NCI-H460 (cell line): ENCODE measurements around the gene ITPR1. TPM values are rescaled to one million over a fixed set of nuclear protein-coding genes. Genes with fewer than 3 reads are reported as not detected.

Source experiments
- DNase-seq: peaks from one replicate; pipeline ENCODE4 v3.0.0-alpha.2; 2016; ENCODE audit warnings: low read depth; ENCODE audit errors: extremely low read depth
- total RNA-seq: library from RNA; depleted of rRNA; stranded (reverse); fragments of >200 nt; shearing (Covaris generic); gene quantifications from 2 replicates; pipeline ENCODE4 v1.2.3, GENCODE V29; 2014

ITPR1 gene
- total RNA-seq, 1 experiment from 2014 or later: 44.9 TPM

DNA sequence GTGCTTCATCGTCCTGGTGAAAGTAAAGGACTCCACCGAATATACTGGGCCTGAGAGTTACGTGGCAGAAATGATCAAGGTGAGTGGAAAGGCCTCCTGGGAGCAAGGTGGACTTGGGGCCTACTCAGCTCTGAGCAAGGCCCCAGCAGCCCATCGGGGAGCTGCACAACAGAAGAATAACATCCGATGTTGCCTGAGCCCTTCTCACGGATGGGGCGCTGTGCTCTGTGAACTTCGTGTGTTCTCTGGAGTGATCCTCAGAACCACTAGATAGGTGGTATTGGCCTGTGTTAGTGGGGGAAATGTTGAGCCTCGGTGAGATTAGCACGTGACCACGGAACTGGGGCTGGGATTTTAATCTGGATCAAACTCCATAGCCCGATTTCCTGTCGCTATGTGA is 325.0 kb downstream of the ITPR1 start:
- no peak for DNase-seq

DNA sequence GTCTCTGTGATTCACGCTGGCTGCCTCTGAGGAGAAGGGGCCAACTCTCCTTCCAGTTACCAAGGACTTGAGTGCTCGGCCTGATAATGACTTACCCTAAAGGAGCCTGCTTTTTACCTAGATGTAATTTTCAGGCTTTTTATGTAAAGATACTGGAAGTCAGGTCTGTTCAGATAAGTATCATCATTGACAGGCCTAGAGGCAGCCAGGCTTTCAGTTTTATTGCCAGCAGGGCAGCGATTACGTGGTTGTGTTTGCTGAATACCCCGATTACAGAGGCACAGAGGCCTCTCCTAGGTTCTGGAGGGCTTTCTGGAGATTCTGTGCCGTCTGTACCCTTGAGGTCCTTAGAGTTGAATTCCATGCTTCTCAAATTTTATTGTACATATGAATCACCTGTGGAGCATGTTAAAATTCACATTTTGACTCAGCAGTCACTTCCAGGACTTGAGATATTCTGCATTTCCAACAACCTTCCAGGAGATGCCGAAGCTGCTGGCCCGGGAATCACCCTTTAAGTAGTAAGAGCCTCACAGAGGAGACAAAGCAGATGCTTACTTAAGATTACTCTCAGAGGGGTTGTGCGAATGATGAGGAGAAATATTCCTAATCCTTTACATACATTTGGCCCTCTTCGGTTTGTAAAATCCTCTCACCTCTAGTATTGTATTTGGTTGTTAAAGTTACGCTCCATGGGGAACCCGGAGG is 326.0 kb downstream of the ITPR1 start:
- no peak for DNase-seq

DNA sequence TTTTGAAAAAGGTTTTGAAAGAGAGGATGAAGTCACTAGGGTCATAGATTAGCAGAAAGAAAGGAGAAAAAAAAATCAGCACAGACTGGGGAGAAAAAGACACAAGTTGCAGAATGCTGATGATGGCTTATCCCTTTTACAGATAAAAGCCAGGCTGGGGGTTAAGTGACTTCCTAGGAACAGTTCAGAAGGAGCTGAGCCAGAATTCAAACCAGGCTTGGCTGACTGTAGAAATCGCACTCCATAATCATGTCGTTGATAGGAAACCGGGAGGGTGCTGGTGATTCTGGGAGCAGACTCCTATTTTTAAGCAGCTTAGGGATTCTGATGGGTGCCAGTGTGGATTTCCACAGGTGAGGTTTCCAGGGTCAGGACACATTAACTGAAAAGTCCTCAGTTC is 326.6 kb downstream of the ITPR1 start:
- DNase-seq: no peak

DNA sequence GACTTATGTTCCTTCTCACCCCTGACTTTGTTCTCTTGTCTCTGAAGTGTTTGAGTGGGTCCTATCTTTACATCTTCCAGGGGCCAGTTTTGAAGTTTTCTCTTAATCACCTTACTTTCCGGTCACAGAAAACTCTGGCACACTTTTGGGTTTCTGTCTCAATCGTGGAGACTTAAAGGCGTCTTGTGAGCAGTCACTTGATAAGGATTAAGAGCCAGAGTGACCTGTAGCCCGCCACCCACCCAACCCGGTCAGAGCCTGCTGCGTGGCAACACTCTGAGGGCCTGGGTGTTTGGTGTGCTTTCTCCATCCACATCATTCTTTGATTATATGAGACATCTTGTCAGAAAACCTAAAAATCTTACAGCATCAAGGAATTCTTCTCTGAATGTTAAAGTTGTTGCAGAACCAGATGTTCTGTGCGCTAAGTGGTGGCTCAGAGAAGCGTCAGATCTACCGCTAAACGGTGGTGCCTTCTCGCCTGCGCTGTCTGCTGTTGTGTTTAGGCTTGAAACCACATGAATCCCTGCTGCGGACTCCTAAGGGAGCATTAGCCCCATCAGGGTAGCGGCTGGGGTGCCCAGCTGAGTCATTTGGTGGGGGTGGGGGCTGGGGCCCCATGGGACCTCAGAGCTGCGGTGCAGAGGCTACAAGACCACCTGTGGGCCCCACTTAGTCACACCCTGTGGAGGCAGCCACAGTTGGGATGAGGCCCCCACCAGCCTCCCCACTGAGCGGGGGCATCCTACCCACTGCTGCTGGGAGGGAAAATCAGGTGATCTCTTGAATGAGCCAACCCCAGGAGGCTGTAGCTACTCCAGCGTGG is 327.4 kb downstream of the ITPR1 start:
- no peak for DNase-seq

DNA sequence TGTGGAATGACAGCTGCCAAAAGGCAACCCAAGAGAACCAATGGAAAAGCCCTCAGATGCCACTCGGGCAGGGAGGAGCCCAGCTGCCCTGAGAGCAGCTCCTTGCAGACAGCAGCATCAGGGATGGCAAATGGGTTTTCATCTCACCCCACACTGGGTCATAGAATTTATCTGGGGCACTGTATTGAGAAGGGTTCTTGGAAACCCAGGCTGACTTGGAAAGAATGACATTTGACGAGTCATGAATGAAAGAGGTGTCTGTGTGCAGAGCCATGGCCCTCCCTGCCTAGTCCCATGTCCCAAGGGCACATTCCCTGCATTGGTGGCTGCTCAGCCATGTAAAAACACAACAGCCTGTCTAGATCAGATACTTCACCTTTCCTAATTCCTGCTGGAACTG is 328.2 kb downstream of the ITPR1 start:
- no peak for DNase-seq

DNA sequence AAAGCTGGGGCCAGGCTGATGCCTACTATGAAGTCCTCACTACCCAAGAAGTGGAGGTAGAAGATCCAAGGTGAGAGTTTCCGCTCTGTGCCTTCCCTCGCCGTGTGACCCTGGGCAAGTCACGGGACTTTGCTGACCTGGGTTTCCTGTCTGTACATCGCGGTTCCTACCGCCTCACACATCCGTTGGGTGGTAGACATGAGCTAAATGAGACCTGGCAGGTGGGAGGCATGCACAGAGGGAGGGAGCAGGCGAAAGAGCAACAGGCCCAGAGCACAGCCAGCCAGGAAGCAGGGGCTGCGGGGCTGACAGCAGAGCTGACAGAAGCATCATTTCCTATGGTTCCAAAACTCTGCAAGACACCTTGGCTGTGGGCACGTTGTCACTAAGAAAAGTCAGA is 328.8 kb downstream of the ITPR1 start:
- DNase-seq: no peak

DNA sequence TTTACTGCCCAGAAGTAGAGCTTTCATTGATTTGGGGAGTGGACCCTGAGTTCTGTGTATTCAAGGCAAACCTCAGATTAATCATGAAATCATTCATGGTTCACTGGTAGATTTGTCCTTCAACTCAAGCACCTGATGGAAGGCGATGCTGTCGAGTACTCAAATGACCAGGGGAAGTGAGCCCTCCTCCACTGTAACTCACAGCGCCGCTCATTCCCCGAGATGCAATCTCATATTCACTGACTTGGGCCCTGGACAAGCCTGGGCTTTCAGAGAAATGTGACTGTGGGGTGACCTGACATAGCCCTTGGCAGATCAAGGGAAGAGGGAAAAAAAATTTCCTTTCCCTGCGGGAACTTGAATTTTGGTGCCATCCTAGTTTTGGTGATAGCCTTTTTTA is 329.4 kb downstream of the ITPR1 start:
- no peak for DNase-seq

DNA sequence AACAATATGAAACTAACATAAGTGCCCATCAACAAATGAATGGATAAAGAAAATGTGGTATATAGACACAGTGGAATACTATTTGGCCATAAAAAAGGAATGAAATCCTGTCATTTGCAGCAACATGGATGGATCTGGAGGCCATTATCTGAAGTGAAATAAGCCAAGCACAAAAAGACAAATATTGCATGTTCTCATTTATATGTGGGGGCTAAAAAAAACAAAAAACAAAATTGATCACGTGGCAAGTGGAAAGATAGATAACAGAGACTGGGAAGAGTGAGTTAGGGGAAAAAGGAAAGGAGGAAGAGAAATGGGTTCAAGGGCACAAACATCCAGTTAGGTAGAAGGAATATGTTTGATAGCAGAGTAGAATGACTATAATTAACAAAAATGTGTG is 330.2 kb downstream of the ITPR1 start:
- no peak for DNase-seq

DNA sequence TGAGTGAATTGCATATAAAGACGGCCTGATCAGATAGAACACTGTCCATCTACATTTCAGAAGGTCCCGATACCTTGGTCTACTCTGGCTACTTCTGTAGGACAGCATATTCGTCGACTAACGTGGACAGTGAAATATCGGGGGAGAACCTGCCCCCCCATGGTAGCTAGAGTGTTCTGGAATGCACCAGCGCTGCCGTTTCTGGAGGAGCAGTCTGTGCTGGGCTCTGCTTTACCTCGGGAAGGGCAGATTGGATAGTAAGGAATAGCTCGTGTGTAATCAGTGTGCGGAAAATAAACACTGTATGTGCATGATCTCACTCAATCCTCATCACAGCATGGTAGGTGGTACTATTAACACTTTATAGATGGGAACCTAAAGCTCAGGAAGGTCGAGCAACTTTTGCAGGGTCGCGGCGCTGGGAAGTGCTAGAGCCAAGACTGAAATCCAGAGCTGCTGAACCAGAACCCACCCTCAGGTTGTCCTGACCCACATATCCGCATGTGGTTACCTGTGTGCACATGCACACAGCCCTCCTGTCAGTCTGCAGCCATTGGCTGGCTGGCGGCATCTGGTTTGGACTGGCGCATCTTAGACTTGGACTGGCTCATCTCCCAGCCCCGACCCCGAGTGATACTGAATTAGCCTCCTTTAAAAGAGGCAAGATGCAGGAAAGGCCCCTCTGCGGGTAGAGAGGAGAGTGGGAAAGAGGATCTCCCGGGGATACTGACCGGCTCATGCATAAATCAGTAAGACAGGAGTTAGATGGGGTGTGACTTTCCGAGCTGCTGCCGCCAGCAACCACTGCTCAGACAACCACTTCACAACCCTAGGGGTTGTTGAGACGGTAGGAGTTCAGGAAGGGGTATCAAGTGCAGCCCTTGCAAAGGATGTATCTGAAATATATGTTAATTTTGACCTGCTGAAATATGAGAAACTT is 331.1 kb downstream of the ITPR1 start:
- no peak for DNase-seq

DNA sequence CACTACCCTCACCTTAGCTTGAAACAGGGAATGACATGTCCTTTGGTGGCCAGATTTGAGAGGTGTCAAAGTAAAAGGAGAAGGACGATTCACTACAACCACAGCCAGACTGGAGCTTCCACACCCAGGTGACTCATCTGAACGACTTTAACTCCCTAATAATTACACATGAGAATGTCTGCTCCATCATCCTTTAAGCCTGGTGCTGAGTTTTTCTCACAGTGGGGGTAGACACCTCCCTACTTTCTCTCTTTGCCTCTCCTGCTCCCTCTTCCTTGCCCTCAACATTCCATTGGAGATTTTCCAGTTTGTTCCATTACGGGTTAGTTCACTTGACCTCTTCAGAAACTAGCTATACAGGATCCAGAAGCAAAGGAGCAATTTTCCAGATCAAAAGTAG is 331.8 kb downstream of the ITPR1 start:
- peak; percentile 43 for DNase-seq

DNA sequence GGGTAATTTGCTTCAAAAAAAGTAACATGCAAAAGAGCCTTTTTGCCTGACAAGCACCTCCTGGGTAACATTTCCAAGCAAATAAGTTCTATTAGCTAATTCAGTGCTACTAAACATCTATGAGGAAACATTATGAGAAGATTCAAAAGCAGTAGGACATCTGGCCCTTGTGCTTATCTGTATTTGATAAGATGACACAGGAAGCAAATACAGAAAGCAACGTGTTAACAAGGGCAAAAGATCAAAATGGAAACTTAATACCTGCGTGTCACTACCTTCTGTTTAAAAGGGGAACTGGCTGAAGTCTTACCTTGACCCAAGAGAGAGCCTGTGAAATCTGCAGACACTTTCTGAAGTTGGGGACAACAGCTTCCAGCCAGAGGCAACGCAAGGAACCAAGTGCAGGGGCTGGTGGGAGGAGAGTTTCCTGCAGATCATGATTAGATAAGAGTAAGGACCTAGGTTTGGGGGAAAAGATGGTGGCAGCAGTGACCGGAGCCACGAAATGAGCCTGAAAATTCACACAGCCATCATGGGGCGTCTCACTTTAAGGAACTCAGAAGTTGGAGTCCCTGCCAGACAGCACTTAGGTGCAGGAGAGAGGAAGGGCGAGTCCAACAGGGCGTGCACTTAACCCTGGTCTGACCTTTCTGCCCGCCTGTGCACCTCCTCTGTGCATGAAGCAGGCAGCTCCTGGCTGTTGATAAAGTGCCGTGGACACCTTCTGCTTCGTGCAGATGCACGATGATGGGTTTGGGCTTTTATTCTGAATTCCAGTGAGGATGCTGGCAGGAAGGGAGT is 332.5 kb downstream of the ITPR1 start:
- DNase-seq: peak; percentile 33

DNA sequence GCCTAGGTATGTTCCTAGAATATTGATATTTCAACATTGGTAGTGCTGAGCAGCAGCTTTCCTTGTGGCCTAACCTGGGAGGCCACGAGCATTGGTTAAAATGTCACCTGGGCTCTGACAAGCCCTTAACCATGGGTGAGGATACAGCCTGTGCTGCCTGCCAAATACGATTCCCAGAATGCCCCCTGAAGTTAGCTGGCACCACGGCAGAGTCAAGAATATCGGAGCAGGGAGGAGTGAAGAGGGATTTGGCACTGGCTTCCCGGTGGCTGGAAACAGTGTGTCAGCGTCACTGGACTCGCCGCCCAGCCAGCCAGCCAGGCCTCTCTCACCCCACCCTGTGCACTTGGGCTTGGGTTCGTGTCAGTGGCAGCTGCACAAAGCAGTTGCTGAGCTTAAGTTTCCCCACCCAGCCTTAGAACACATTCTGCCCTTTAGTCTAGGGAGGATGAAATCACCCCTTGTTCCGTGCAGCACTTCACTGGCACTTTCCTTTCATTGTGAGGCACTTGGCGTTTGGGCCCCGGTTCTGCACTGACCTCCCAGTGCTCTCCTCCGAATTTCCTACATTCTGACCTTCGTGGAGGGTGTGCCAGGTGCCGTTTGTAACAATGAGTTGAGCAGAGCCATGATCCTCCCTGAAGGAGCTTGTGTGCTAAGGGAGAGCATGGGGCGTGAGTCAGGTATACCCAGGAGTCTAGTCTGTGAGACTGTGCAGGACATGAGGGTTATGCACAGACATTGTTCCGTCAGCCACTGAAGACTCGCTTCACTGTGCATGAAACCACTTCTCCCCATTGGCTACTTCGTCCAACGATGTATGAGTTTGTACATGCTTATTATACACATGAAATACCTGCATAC is 333.3 kb downstream of the ITPR1 start:
- DNase-seq: peak; percentile 50

DNA sequence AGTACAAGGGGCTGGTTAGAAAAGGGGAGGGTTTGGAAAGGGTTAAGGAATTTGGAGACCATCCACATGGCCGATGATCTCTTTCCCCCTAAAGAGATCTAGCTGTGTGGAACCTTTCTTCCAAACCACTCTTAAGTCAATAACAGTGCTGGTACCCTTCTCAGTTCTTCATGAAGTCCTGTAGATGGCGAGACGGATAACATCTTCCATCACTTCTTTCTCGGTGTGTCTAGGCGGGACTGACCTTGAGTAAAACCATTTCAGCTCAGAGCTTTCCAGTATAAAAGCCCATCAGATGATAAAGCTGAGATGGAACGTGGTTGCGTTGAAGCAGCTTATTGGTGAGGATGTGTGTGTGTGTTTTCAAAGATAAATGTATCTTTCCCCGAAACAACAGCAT is 334.6 kb downstream of the ITPR1 start:
- no peak for DNase-seq

DNA sequence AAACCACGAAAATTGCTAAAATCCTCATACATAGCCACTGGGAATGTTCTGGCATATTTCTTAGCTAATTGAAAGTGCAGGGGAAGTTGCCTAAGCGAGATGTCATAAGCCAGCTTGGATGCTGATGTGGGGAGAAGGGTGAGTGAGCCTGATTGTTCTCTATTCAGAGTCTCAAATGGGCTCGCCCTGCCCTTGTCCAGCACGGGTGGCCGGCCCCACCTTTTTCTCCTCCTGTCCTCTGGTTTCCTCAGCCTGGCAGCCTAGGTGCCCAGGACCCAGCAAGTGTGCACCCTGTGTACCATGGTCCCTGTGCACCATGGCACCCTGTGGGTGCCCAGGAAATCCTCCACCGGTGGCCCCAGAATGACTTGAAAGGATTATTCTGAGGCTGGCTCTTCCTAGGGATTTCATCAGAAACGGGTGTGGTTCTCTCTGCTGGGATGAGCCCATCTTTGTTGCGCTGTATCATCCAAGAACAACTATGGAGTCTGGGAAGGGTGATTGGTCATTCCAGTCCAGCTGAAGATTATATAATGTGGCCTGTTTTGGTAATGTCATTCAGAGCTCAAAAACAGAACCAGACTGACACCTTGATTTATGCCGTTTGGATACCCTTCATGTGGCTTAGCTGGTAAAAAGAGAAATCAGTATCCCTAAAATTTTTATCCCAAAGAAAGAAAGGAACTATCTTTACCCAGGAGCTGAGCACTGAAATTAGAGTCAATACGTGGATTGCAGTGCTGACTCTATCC is 335.3 kb downstream of the ITPR1 start:
- peak; percentile 83 for DNase-seq

DNA sequence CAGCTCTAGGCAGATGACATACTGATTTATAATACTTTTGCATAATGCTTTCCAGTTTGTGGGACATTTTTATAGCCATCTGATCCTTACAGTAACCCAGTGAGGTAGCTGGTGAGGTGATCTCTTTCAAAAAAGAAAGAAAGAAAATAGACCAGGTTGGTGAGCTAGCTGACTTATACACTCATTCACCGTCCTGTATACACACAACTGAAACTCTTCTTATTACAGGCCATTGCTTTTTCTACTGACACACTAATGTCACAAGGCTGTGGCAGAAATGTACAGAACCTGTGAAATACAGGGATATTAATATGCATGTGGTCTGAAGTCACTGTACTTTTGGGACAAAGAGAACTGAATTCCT is 335.9 kb downstream of the ITPR1 start:
- DNase-seq: peak; percentile 30

DNA sequence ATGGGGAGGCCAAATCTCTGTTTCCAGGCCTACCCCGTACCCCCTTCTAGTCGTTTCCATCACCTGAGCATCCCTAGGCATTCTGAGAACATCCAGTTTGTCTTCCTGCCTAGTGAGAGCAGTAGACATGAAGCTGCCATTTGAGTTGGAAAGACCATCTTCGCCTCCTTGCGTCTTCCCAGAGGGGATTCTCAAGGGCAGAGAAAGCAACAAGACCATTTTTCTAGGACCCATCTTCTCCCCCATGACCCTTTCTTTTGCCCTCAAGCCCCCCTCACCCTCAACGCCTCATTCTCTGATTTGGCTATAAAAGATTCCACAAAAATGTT is 337.4 kb downstream of the ITPR1 start:
- no peak for DNase-seq

DNA sequence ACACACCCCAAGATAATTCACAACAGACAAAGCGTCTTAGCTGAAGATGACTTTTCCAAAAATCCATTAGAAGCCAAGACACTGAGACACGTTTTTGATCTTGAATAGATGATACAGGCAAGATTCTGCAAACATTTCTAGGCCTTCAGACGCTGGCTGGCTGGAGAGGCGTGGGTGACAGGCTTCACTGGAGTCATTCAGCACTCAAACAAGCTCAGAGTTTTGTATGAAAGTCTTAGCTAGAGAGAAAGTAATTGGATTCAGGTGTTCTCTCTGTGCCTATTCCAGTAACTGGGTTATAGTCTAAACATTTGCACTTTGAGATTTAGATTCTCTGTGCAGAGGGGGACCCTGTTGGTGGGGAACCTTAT is 338.4 kb downstream of the ITPR1 start:
- DNase-seq: no peak

DNA sequence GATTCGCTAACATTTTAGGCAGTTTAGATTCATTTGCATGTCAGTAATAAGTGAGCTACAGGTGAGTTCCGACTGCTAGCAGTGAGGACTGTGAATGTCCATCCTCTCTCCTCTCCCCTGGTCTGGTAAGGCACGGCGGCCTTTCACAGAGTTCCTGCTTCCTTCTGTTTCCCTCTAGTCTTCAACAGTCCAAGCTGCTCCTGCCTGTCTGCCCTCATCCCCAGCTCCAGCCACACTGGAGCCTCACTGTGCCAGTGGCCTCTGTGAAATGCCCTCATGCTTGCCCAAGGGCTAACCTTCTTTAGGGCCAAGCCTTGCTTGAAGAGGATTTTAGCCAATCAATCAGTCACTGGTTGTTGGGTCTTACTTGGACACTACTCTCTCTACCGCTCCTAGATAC is 340.3 kb downstream of the ITPR1 start:
- no peak for DNase-seq

DNA sequence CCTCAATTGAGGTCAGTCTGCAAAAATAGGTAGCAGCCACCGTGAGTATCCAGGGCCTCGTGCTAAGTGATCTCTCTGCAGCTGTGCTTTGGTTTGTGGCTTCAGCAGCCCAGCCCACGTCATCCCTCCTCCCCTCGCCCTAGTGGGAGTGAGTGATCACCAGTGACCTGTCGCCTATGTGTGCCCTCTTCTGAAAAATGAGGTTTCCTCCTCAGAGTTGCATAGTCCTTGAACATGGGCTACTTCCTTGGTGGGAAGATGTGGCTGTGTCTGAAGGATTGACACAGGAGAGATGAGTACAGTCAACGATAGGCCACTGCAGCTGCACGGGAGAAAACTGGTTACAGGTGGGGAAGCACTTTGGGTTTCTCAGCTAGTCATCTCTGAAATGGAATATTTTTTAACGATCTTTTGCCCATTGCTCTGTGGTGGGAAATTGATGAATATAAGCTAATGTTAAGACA is 341.3 kb downstream of the ITPR1 start:
- no peak for DNase-seq
